ENCODE data around the gene PIR. TPM values are rescaled to one million over a fixed set of nuclear protein-coding genes. Genes with fewer than 3 reads are reported as not detected.

Gene PIR
- total and polyA plus RNA-seq, 2 donors (not counting 1 experiment from before 2014, with no cell fraction given): 0.22 TPM; not detected in 1

- Mint-ChIP-seq H3K27me3 (no peaks in the 10 kb centered on the region), H3K4me3 (no peak overlapping the region), H3K27ac (no peak overlapping the region), H3K4me1 (no peaks in the 10 kb centered on the region), H3K9me3 (ENCODE audit: insufficient read depth) (no peaks in the 10 kb centered on the region)
- no peak overlapping the region for H3K27ac ChIP-seq (ENCODE audit: low read length in 2 of 2)
- ATAC-seq (ENCODE audit: low read depth): no peak
- no peaks in the 10 kb centered on the region for H3K9me3 ChIP-seq (ENCODE audit: control extremely low read depth in 1 of 3, control insufficient read depth in 2 of 3, insufficient read depth in 1 of 3, low read length in 2 of 3)
- no peak overlapping the region for H3K4me2 ChIP-seq (replicated peaks; ENCODE audit: low read depth, low read length, poor library complexity, severe bottlenecking)
- H3K36me3 ChIP-seq (replicated peaks in 1 of 2; ENCODE audit: control extremely low read depth in 1 of 2, control insufficient read depth in 1 of 2, extremely low read depth in 1 of 2, insufficient read depth in 2 of 2, low read length in 1 of 2): no peaks in the 10 kb centered on the region
- H3K9ac ChIP-seq (ENCODE audit: low read length): no peak overlapping the region
- H3K4me3 ChIP-seq (ENCODE audit: control extremely low read depth in 1 of 5, extremely low read depth in 1 of 5, insufficient read depth in 1 of 5, low read depth in 2 of 5, low read length in 4 of 5): no peak overlapping the region
- CTCF ChIA-PET: no interaction called here
- TF ChIP-seq EZH2 (IDR thresholded peaks at IDR 0.05; ENCODE audit: borderline replicate concordance, insufficient read depth, low read depth, low read length, poor library complexity, severe bottlenecking) (no peak), CTCF (IDR thresholded peaks at IDR 0.05) (no peak)
- POLR2A ChIA-PET: no interaction called here
- WGBS (ENCODE audit: insufficient coverage): no CpG with 5 or more reads among the region's 3 CpGs
- no peaks in the 10 kb centered on the region for H3K79me2 ChIP-seq (ENCODE audit: control insufficient read depth, insufficient read depth, low read length)
- no peaks in the 10 kb centered on the region for H4K20me1 ChIP-seq (ENCODE audit: control insufficient read depth, insufficient read depth, low read length, poor library complexity, severe bottlenecking)
- intact Hi-C loops (cut with micrococcal nuclease): no loop called here
- H3K27me3 ChIP-seq (replicated peaks in 1 of 4; ENCODE audit: control extremely low read depth in 1 of 4, control insufficient read depth in 3 of 4, insufficient read depth in 4 of 4, low read length in 3 of 4): no peaks in the 10 kb centered on the region
- no peak overlapping the region for H2AFZ ChIP-seq (ENCODE audit: insufficient read depth, low read depth, low read length, poor library complexity, severe bottlenecking)
- no peak for DNase-seq
- H3K4me1 ChIP-seq (ENCODE audit: control insufficient read depth in 2 of 2, insufficient read depth in 2 of 2, low read length in 2 of 2): no peaks in the 10 kb centered on the region
Observed at GRCh38 chrX:15399962-15400391, 93.2 kb downstream of the PIR start.

GRCh38 chrX:15398874-15399273, 94.3 kb downstream of the PIR start:
- H3K4me1 ChIP-seq (ENCODE audit: control insufficient read depth in 2 of 2, insufficient read depth in 2 of 2, low read length in 2 of 2): no peaks in the 10 kb centered on the region
- ChIA-PET CTCF (no interaction called here), POLR2A (no interaction called here)
- H3K4me3 Mint-ChIP-seq: no peak overlapping the region
- H3K4me3 ChIP-seq (ENCODE audit: control extremely low read depth in 1 of 5, extremely low read depth in 1 of 5, insufficient read depth in 1 of 5, low read depth in 2 of 5, low read length in 4 of 5): no peak overlapping the region
- H3K9me3 Mint-ChIP-seq (ENCODE audit: insufficient read depth): no peaks in the 10 kb centered on the region
- H4K20me1 ChIP-seq (ENCODE audit: control insufficient read depth, insufficient read depth, low read length, poor library complexity, severe bottlenecking): no peaks in the 10 kb centered on the region
- H3K27me3 Mint-ChIP-seq: no peaks in the 10 kb centered on the region
- no peaks in the 10 kb centered on the region for H3K4me1 Mint-ChIP-seq
- intact Hi-C loops (cut with micrococcal nuclease): no loop called here
- no peaks in the 10 kb centered on the region for H3K27me3 ChIP-seq (replicated peaks in 1 of 4; ENCODE audit: control extremely low read depth in 1 of 4, control insufficient read depth in 3 of 4, insufficient read depth in 4 of 4, low read length in 3 of 4)
- H3K36me3 ChIP-seq (replicated peaks in 1 of 2; ENCODE audit: control extremely low read depth in 1 of 2, control insufficient read depth in 1 of 2, extremely low read depth in 1 of 2, insufficient read depth in 2 of 2, low read length in 1 of 2): no peaks in the 10 kb centered on the region
- no peak overlapping the region for H3K27ac Mint-ChIP-seq
- no peak for TF ChIP-seq CTCF (IDR thresholded peaks at IDR 0.05)
- no peak for TF ChIP-seq EZH2 (IDR thresholded peaks at IDR 0.05; ENCODE audit: borderline replicate concordance, insufficient read depth, low read depth, low read length, poor library complexity, severe bottlenecking)
- H3K27ac ChIP-seq (ENCODE audit: low read length in 2 of 2): no peak overlapping the region
- no peak overlapping the region for H3K4me2 ChIP-seq (replicated peaks; ENCODE audit: low read depth, low read length, poor library complexity, severe bottlenecking)
- H3K9ac ChIP-seq (ENCODE audit: low read length): no peak overlapping the region
- no peak for DNase-seq
- H3K9me3 ChIP-seq (ENCODE audit: control extremely low read depth in 1 of 3, control insufficient read depth in 2 of 3, insufficient read depth in 1 of 3, low read length in 2 of 3): no peaks in the 10 kb centered on the region
- H3K79me2 ChIP-seq (ENCODE audit: control insufficient read depth, insufficient read depth, low read length): no peaks in the 10 kb centered on the region
- H2AFZ ChIP-seq (ENCODE audit: insufficient read depth, low read depth, low read length, poor library complexity, severe bottlenecking): no peak overlapping the region
- ATAC-seq (ENCODE audit: low read depth): no peak
